ENCODE data around the gene METTL16.

The METTL16 gene

GRCh38 chr17:2385240-2386210, 126.2 kb downstream of the METTL16 start:
- H3K4me2 ChIP-seq (ENCODE audit: insufficient read depth, low read length), result no peak overlapping the region
- DNase-seq, result no peak
- H2AFZ ChIP-seq (ENCODE audit: low read depth, low read length), result no peak overlapping the region
- no peak for ATAC-seq (ENCODE audit: insufficient read depth, low read depth)
- H3K27me3 ChIP-seq (ENCODE audit: insufficient read depth, low read length, poor library complexity), result no peaks in the 10 kb centered on the region
- peaks cover 23% of the 10 kb centered on the region for H4K20me1 ChIP-seq (ENCODE audit: insufficient read depth, low read length)
- peaks cover 36% of the 10 kb centered on the region for H3K36me3 ChIP-seq (ENCODE audit: insufficient read depth, low read length)
- H3K4me3 ChIP-seq (ENCODE audit: low read depth in 1 of 2, low read length in 2 of 2), result no peak overlapping the region
- no peak overlapping the region for H3K27ac ChIP-seq (ENCODE audit: low read length)
- no peak overlapping the region for H3K9ac ChIP-seq (ENCODE audit: low read depth, low read length)
- peaks cover 6% of the 10 kb centered on the region for H3K4me1 ChIP-seq (ENCODE audit: insufficient read depth, low read length)
- H3K9me3 ChIP-seq (ENCODE audit: insufficient read depth, low read length, severe bottlenecking), result no peaks in the 10 kb centered on the region
- H3K79me2 ChIP-seq (ENCODE audit: insufficient read depth, low read length), result peaks cover 14% of the 10 kb centered on the region
- no peak for TF ChIP-seq EZH2 (IDR thresholded peaks at IDR 0.05; ENCODE audit: borderline replicate concordance, low read depth, low read length, severe bottlenecking)
- no peak for TF ChIP-seq CTCF (IDR thresholded peaks at IDR 0.05; ENCODE audit: borderline replicate concordance, extremely low read depth, low read length, poor library complexity, severe bottlenecking)

GRCh38 chr17:2384439-2385127, 127.1 kb downstream of the METTL16 start:
- peaks cover 45% of the 10 kb centered on the region for H3K36me3 ChIP-seq (ENCODE audit: insufficient read depth, low read length)
- no peak overlapping the region for H3K9ac ChIP-seq (ENCODE audit: low read depth, low read length)

GRCh38 chr17:2383628-2384167, 128.0 kb downstream of the METTL16 start:
- Histone ChIP-seq H3K9me3 (ENCODE audit: insufficient read depth, low read length, severe bottlenecking) (no peaks in the 10 kb centered on the region), H3K27ac (ENCODE audit: low read length) (no peak overlapping the region), H3K36me3 (ENCODE audit: insufficient read depth, low read length) (peaks cover 53% of the 10 kb centered on the region), H2AFZ (ENCODE audit: low read depth, low read length) (no peak overlapping the region), H3K4me1 (ENCODE audit: insufficient read depth, low read length) (peaks cover 6% of the 10 kb centered on the region), H3K9ac (ENCODE audit: low read depth, low read length) (no peak overlapping the region), H3K4me3 (ENCODE audit: low read depth in 1 of 2, low read length in 2 of 2) (no peak overlapping the region), H4K20me1 (ENCODE audit: insufficient read depth, low read length) (peaks cover 16% of the 10 kb centered on the region; the same call in 1 of the 2 replicates), H3K4me2 (ENCODE audit: insufficient read depth, low read length) (no peak overlapping the region), H3K27me3 (ENCODE audit: insufficient read depth, low read length, poor library complexity) (no peaks in the 10 kb centered on the region), H3K79me2 (ENCODE audit: insufficient read depth, low read length) (0 out of 2 replicates have a peak, but pooled peaks cover 4% of the 10 kb centered on the region)
- ATAC-seq (ENCODE audit: insufficient read depth, low read depth) (no peak), DNase-seq (no peak)
- no peak for TF ChIP-seq EZH2 (IDR thresholded peaks at IDR 0.05; ENCODE audit: borderline replicate concordance, low read depth, low read length, severe bottlenecking)
- TF ChIP-seq CTCF (IDR thresholded peaks at IDR 0.05; ENCODE audit: borderline replicate concordance, extremely low read depth, low read length, poor library complexity, severe bottlenecking), result no peak

More at GRCh38 chr17:2384439-2385127, 127.1 kb downstream of the METTL16 start:
- 0 out of 2 replicates have a peak, but pooled peaks cover 8% of the 10 kb centered on the region for H3K79me2 ChIP-seq (ENCODE audit: insufficient read depth, low read length)
- H3K27me3 ChIP-seq (ENCODE audit: insufficient read depth, low read length, poor library complexity), result no peaks in the 10 kb centered on the region
- H3K9me3 ChIP-seq (ENCODE audit: insufficient read depth, low read length, severe bottlenecking), result no peaks in the 10 kb centered on the region
- DNase-seq, result no peak
- peaks cover 6% of the 10 kb centered on the region for H3K4me1 ChIP-seq (ENCODE audit: insufficient read depth, low read length)
- no peak for ATAC-seq (ENCODE audit: insufficient read depth, low read depth)
- no peak overlapping the region for H3K4me2 ChIP-seq (ENCODE audit: insufficient read depth, low read length)
- H3K27ac ChIP-seq (ENCODE audit: low read length), result no peak overlapping the region
- no peak for TF ChIP-seq CTCF (IDR thresholded peaks at IDR 0.05; ENCODE audit: borderline replicate concordance, extremely low read depth, low read length, poor library complexity, severe bottlenecking)
- TF ChIP-seq EZH2 (IDR thresholded peaks at IDR 0.05; ENCODE audit: borderline replicate concordance, low read depth, low read length, severe bottlenecking), result no peak
- peaks cover 16% of the 10 kb centered on the region; the same call in 1 of the 2 replicates for H4K20me1 ChIP-seq (ENCODE audit: insufficient read depth, low read length)
- no peak overlapping the region for H2AFZ ChIP-seq (ENCODE audit: low read depth, low read length)
- no peak overlapping the region for H3K4me3 ChIP-seq (ENCODE audit: low read depth in 1 of 2, low read length in 2 of 2)

Data from DND-41 (cell line).